ENCODE results near the gene TRPM8.

The TRPM8 gene

GRCh38 chr2:234015861-234016260 is 98.7 kb downstream of the TRPM8 start:
- no peak for FAIRE-seq
- no peak for DNase-seq (ENCODE audit: insufficient read length, low spot score)
- TF ChIP-seq POLR2A (IDR thresholded peaks at IDR 0.05; ENCODE audit: low read depth, low read length) = no peak

DNA sequence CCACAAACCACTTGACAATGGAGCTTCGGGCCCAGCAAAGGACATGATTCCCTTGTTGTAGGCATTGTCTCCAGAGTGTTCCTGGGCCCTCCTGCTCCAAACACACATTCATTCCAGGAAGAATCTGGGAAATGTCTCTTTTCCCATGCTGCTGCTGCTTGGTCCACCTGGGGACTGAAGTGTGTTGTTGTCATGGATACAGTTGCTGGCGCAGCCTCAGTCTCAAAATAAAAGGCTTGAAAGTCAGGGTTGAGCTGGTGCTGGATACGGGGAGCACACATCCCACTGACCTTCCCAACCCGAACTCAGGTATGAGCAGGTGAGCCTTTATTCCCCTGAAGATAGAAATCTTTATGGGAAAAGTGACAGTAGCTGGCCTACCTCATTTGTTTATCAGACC is 102.7 kb downstream of the TRPM8 start:
- no peak for TF ChIP-seq POLR2A (IDR thresholded peaks at IDR 0.05; ENCODE audit: low read depth, low read length)
- DNase-seq (ENCODE audit: insufficient read length, low spot score) (no peak), FAIRE-seq (no peak)

- TF ChIP-seq POLR2A (IDR thresholded peaks at IDR 0.05; ENCODE audit: low read depth, low read length) = no peak
- FAIRE-seq = no peak
- DNase-seq (ENCODE audit: insufficient read length, low spot score) = no peak
Measured at GRCh38 chr2:234020332-234020731, 103.2 kb downstream of the TRPM8 start.

DNA sequence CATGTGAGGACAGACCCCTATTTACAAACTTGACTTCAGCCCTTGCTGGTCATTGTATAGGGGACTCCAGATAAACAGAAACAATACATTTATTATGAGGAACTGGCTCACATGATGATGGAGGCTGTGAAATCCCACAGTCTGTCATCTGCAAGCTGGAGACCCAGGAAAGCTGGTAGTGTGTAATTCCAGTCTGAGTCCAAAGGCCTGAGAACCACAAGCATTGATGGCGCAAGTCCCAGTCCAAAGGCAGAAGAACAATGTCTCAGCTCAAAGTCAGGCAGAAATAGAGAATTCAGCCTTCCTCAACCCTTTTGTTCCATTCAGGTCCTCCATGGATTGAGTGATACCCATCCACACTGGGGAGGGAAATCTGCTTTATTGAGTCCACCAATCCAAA is 105.3 kb downstream of the TRPM8 start:
- TF ChIP-seq POLR2A (IDR thresholded peaks at IDR 0.05; ENCODE audit: low read depth, low read length) = no peak
- FAIRE-seq (no peak), DNase-seq (ENCODE audit: insufficient read length, low spot score) (no peak)

GRCh38 chr2:234024304-234024703 is 107.1 kb downstream of the TRPM8 start:
- DNase-seq (ENCODE audit: insufficient read length, low spot score) (no peak), FAIRE-seq (no peak)
- no peak for TF ChIP-seq POLR2A (IDR thresholded peaks at IDR 0.05; ENCODE audit: low read depth, low read length)

GRCh38 chr2:234025466-234025865 is 108.3 kb downstream of the TRPM8 start:
- FAIRE-seq (no peak), DNase-seq (ENCODE audit: insufficient read length, low spot score) (no peak)
- TF ChIP-seq POLR2A (IDR thresholded peaks at IDR 0.05; ENCODE audit: low read depth, low read length) = no peak

DNA sequence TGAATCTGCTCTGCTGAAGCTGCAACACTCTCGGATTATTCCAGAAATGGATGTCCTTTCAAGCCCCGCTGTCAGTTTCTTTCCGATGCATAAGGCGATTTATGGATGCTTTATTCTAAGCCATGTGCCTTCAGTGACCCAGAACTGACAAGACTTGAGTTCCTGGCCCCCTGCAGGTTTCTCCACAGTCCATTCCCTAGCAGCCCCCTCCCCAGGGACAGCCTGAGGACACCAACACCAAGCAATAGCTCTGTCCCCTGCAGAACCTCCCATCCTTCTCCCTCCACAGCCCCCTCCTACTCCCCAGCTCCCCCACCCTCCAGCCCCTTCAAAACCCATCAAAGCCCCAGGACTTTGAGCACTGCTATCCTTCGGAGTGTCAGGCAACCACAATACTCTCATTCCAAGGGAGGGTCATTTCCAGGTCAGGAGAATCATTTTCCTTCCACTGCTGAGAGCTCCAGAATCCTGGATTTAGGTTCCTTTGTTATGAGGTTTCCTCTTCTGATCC is 108.8 kb downstream of the TRPM8 start:
- FAIRE-seq (no peak), DNase-seq (ENCODE audit: insufficient read length, low spot score) (no peak)
- no peak for TF ChIP-seq POLR2A (IDR thresholded peaks at IDR 0.05; ENCODE audit: low read depth, low read length)

- DNase-seq (ENCODE audit: insufficient read length, low spot score) (no peak), FAIRE-seq (no peak)
- no peak for TF ChIP-seq POLR2A (IDR thresholded peaks at IDR 0.05; ENCODE audit: low read depth, low read length)
Measured at GRCh38 chr2:234026693-234027254, 109.6 kb downstream of the TRPM8 start.

DNA sequence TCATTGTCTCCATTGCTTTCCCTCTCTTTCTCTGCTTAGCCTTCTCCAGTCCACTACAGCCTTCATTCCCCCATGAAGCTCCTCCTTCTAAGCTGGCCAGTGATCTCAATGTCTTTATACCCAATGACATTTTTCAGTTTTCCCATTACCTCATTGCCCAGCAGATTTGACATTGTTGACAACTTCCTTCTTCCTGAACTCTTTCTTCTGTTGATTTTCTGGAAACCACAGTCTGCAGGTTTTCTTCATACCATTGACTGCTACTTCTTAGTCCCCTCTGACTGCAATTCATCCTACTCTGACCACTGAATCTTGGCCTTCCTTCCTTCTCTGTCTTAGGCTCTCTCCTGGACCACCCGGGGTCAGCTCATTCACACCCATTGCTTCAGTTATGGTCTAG is 110.5 kb downstream of the TRPM8 start:
- DNase-seq (ENCODE audit: insufficient read length, low spot score) (no peak), FAIRE-seq (no peak)
- TF ChIP-seq POLR2A (IDR thresholded peaks at IDR 0.05; ENCODE audit: low read depth, low read length) = no peak

GRCh38 chr2:234029150-234029733 is 112.1 kb downstream of the TRPM8 start:
- no peak for TF ChIP-seq POLR2A (IDR thresholded peaks at IDR 0.05; ENCODE audit: low read depth, low read length)
- FAIRE-seq (no peak), DNase-seq (ENCODE audit: insufficient read length, low spot score) (no peak)

DNA sequence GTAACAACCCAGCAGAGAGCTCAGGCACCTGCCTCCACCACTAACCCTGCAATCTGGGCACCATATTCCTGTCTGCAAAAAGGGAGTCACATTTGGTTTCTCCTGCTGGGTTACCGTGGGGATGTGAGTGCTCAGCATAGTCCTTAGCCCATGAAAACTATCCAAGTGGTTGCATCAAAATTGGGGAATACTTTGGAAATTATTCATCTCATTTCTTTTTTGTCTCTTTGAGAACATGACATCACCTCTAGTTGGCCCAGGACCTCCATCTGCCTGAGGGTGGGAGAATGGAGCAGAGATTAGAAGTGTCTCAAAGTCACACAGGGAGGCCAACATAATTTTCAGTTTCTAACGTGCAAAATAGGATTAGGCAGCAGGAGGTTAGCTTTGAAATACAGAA is 114.0 kb downstream of the TRPM8 start:
- no peak for FAIRE-seq
- no peak for TF ChIP-seq POLR2A (IDR thresholded peaks at IDR 0.05; ENCODE audit: low read depth, low read length)
- no peak for DNase-seq (ENCODE audit: insufficient read length, low spot score)

GRCh38 chr2:234032279-234032856 is 115.2 kb downstream of the TRPM8 start:
- TF ChIP-seq POLR2A (IDR thresholded peaks at IDR 0.05; ENCODE audit: low read depth, low read length) = no peak
- no peak for FAIRE-seq
- DNase-seq (ENCODE audit: insufficient read length, low spot score) = no peak

GRCh38 chr2:234033174-234033573 is 116.0 kb downstream of the TRPM8 start:
- DNase-seq (ENCODE audit: insufficient read length, low spot score) (no peak), FAIRE-seq (no peak)
- TF ChIP-seq POLR2A (IDR thresholded peaks at IDR 0.05; ENCODE audit: low read depth, low read length) = no peak

DNA sequence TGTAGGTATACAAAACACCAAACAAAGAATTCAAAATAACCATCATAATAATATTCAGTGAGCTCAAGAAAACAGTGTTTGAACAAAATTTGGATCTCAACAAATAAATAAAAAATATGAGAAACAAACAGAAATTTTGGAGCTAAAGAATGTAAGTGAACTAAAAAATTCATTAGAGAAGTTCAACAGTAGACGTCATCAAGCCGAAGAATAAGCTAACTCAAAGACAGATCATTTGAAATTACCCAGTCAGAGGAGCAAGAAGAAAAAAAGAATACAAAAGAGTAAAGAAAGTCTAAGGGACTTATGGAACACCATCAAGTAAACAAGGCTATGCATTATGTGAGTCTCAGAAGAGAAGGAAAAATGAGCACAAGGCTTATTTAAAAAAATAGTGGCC is 116.7 kb downstream of the TRPM8 start:
- no peak for TF ChIP-seq POLR2A (IDR thresholded peaks at IDR 0.05; ENCODE audit: low read depth, low read length)

More for the DNA sequence above, 116.7 kb downstream of the TRPM8 start:
- FAIRE-seq (no peak), DNase-seq (ENCODE audit: insufficient read length, low spot score) (no peak)
